ENCODE data around the gene NRP2. TPM values are rescaled to one million over a fixed set of nuclear protein-coding genes. Genes with fewer than 3 reads are reported as not detected.

NRP2 gene
- total and polyA plus RNA-seq, 4 donors = 3.8 to 17.7 (median 12.2) TPM

DNA sequence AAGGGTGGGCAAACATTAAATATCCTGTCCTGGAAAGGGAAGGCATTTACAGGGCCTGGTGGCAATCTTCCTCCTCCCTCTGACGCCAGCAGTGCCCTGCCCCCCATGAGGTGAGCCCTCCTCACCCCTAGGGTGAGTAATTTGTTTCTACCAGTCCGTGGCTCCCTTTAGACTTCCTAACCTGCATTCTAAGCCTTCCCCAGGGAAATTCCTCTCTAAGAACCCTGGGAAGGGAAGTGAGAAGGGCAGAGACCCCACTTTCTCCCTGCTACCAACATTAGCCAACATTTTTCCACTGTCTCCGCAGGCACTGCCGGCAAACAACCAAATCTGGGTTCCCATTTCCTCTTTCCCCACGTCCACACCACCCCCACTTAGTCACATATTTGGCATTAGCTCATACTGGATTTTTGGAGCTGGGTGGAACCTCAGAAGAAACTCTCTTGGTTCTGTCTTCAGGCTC lies 69.3 kb downstream of the NRP2 start (continued):
- TF ChIP-seq, protein P1, sequence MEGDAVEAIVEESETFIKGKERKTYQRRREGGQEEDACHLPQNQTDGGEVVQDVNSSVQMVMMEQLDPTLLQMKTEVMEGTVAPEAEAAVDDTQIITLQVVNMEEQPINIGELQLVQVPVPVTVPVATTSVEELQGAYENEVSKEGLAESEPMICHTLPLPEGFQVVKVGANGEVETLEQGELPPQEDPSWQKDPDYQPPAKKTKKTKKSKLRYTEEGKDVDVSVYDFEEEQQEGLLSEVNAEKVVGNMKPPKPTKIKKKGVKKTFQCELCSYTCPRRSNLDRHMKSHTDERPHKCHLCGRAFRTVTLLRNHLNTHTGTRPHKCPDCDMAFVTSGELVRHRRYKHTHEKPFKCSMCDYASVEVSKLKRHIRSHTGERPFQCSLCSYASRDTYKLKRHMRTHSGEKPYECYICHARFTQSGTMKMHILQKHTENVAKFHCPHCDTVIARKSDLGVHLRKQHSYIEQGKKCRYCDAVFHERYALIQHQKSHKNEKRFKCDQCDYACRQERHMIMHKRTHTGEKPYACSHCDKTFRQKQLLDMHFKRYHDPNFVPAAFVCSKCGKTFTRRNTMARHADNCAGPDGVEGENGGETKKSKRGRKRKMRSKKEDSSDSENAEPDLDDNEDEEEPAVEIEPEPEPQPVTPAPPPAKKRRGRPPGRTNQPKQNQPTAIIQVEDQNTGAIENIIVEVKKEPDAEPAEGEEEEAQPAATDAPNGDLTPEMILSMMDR (IDR thresholded peaks at IDR 0.05; ENCODE audit: low read depth, low read length, missing input control) = no peak
- TF ChIP-seq YY1 (IDR thresholded peaks at IDR 0.05) = no peak
- TF ChIP-seq NR2F2 (IDR thresholded peaks at IDR 0.05) = no peak
- TF ChIP-seq RXRA (IDR thresholded peaks at IDR 0.05) = no peak
- TF ChIP-seq FOXA2 (IDR thresholded peaks at IDR 0.05) = no peak
- TF ChIP-seq RAD21 (IDR thresholded peaks at IDR 0.05) = no peak

DNA sequence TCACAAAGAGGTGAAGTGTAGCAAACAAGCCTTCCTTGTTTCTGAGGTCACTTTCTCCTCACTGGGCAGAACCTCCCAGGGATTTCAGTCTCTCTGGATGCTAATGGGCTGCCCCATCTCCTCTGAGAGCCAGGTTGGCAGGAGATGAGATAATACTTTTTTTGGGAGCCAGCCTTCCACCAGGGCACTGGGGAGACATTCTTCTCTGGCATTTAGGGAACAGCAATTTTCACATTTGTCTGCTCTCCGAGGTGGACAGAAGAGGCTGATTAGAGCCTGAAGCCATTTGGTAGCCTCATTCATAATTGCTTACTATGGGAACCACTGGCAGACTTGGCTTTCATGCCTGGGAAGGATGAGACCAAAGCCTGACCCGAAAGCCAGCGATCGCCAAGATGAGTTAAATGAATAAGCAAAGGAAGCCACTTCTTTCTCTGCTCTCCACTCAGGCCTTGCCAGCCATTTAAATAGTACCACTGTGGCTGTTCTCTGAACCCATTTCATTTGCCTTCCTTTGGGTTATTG lies 70.1 kb downstream of the NRP2 start:
- TF ChIP-seq HNF4G (IDR thresholded peaks at IDR 0.05) = no peak
- no peak for TF ChIP-seq EGR1 (IDR thresholded peaks at IDR 0.05; ENCODE audit: low read depth in 2 of 2)
- TF ChIP-seq, protein P2, sequence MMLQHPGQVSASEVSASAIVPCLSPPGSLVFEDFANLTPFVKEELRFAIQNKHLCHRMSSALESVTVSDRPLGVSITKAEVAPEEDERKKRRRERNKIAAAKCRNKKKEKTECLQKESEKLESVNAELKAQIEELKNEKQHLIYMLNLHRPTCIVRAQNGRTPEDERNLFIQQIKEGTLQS (IDR thresholded peaks at IDR 0.05) = no peak
- no peak for TF ChIP-seq YY1 (IDR thresholded peaks at IDR 0.05)
- TF ChIP-seq, protein P3, sequence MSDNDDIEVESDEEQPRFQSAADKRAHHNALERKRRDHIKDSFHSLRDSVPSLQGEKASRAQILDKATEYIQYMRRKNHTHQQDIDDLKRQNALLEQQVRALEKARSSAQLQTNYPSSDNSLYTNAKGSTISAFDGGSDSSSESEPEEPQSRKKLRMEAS (IDR thresholded peaks at IDR 0.05) = no peak
- no peak for TF ChIP-seq FOXA2 (IDR thresholded peaks at IDR 0.05)
- TF ChIP-seq FOXA1 (IDR thresholded peaks at IDR 0.05) = no peak
- no peak for TF ChIP-seq JUND (IDR thresholded peaks at IDR 0.05)
- no peak for TF ChIP-seq NR2F2 (IDR thresholded peaks at IDR 0.05)
- TF ChIP-seq RAD21 (IDR thresholded peaks at IDR 0.05) = no peak
- TF ChIP-seq, protein P4, sequence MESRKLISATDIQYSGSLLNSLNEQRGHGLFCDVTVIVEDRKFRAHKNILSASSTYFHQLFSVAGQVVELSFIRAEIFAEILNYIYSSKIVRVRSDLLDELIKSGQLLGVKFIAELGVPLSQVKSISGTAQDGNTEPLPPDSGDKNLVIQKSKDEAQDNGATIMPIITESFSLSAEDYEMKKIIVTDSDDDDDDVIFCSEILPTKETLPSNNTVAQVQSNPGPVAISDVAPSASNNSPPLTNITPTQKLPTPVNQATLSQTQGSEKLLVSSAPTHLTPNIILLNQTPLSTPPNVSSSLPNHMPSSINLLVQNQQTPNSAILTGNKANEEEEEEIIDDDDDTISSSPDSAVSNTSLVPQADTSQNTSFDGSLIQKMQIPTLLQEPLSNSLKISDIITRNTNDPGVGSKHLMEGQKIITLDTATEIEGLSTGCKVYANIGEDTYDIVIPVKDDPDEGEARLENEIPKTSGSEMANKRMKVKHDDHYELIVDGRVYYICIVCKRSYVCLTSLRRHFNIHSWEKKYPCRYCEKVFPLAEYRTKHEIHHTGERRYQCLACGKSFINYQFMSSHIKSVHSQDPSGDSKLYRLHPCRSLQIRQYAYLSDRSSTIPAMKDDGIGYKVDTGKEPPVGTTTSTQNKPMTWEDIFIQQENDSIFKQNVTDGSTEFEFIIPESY (IDR thresholded peaks at IDR 0.05) = no peak
- TF ChIP-seq, protein P1 (IDR thresholded peaks at IDR 0.05; ENCODE audit: low read depth, low read length, missing input control) = no peak
- H3K9me3 ChIP-seq (ENCODE audit: control insufficient read depth in 4 of 4, low read length in 3 of 4) = no peaks in the 10 kb centered on the region
- H3K9ac ChIP-seq (ENCODE audit: low read depth in 1 of 2, low read length in 2 of 2) = no peak overlapping the region
- no peak overlapping the region for H3K27ac ChIP-seq (ENCODE audit: low read depth in 1 of 2, low read length in 2 of 2)
- no peaks in the 10 kb centered on the region for H3K27me3 ChIP-seq (ENCODE audit: control insufficient read depth in 4 of 4, insufficient read depth in 4 of 4, low read length in 3 of 4)
- 96% methylated on average over 4 of the region's 4 CpGs for WGBS
- H3K4me1 ChIP-seq (ENCODE audit: control insufficient read depth in 4 of 4, insufficient read depth in 4 of 4, low read length in 3 of 4) = no peaks in the 10 kb centered on the region
- no peak overlapping the region for H3K4me3 ChIP-seq (ENCODE audit: low read depth in 1 of 3, low read length in 3 of 3)
- no peak for DNase-seq (ENCODE audit: low spot score)
- H3K36me3 ChIP-seq (ENCODE audit: control insufficient read depth in 4 of 4, insufficient read depth in 3 of 4, low read depth in 1 of 4, low read length in 3 of 4) = no peaks in the 10 kb centered on the region

DNA sequence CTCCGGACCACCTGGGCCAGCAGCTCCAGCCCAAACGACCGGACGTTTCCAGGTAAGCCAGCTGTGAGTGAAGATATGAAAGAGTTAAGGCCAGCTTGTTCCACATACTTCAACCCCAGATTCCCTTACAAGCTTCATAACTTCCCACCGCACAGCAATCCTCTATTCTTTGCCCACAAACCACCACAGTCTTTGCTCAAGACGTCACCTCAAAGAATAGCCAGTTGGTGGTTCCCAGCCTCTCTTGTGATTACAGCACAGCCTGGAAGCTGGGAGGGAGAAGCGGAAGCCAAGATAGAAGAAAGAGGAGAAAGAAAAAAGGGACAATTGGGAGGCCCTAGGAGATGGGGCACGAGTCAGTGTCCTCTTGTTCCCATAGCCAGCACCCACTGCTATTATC lies 70.6 kb downstream of the NRP2 start:
- DNase-seq (ENCODE audit: low spot score) = no peak
- no peak overlapping the region for H3K27ac ChIP-seq (ENCODE audit: low read depth in 1 of 2, low read length in 2 of 2)
- no peak overlapping the region for H3K9ac ChIP-seq (ENCODE audit: low read depth in 1 of 2, low read length in 2 of 2)
- H3K9me3 ChIP-seq (ENCODE audit: control insufficient read depth in 4 of 4, low read length in 3 of 4) = no peaks in the 10 kb centered on the region
- H3K4me1 ChIP-seq (ENCODE audit: control insufficient read depth in 4 of 4, insufficient read depth in 4 of 4, low read length in 3 of 4) = no peaks in the 10 kb centered on the region
- H3K4me3 ChIP-seq (ENCODE audit: low read depth in 1 of 3, low read length in 3 of 3) = no peak overlapping the region
- H3K27me3 ChIP-seq (ENCODE audit: control insufficient read depth in 4 of 4, insufficient read depth in 4 of 4, low read length in 3 of 4) = no peaks in the 10 kb centered on the region
- no peaks in the 10 kb centered on the region for H3K36me3 ChIP-seq (ENCODE audit: control insufficient read depth in 4 of 4, insufficient read depth in 3 of 4, low read depth in 1 of 4, low read length in 3 of 4)
- 93% methylated on average over 8 of the region's 8 CpGs for WGBS
- TF ChIP-seq, protein P2 (IDR thresholded peaks at IDR 0.05) = no peak
- no peak for TF ChIP-seq YY1 (IDR thresholded peaks at IDR 0.05)
- TF ChIP-seq, protein P5, sequence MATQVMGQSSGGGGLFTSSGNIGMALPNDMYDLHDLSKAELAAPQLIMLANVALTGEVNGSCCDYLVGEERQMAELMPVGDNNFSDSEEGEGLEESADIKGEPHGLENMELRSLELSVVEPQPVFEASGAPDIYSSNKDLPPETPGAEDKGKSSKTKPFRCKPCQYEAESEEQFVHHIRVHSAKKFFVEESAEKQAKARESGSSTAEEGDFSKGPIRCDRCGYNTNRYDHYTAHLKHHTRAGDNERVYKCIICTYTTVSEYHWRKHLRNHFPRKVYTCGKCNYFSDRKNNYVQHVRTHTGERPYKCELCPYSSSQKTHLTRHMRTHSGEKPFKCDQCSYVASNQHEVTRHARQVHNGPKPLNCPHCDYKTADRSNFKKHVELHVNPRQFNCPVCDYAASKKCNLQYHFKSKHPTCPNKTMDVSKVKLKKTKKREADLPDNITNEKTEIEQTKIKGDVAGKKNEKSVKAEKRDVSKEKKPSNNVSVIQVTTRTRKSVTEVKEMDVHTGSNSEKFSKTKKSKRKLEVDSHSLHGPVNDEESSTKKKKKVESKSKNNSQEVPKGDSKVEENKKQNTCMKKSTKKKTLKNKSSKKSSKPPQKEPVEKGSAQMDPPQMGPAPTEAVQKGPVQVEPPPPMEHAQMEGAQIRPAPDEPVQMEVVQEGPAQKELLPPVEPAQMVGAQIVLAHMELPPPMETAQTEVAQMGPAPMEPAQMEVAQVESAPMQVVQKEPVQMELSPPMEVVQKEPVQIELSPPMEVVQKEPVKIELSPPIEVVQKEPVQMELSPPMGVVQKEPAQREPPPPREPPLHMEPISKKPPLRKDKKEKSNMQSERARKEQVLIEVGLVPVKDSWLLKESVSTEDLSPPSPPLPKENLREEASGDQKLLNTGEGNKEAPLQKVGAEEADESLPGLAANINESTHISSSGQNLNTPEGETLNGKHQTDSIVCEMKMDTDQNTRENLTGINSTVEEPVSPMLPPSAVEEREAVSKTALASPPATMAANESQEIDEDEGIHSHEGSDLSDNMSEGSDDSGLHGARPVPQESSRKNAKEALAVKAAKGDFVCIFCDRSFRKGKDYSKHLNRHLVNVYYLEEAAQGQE (IDR thresholded peaks at IDR 0.05) = no peak
- no peak for TF ChIP-seq HNF4A (conservative IDR thresholded peaks at IDR 0.05)
- TF ChIP-seq RXRA (IDR thresholded peaks at IDR 0.05) = no peak
- no peak for TF ChIP-seq SP1 (IDR thresholded peaks at IDR 0.05)
- no peak for TF ChIP-seq EGR1 (IDR thresholded peaks at IDR 0.05; ENCODE audit: low read depth in 2 of 2)
- no peak for TF ChIP-seq FOXA2 (IDR thresholded peaks at IDR 0.05)
- no peak for TF ChIP-seq JUND (IDR thresholded peaks at IDR 0.05)
- no peak for TF ChIP-seq RAD21 (IDR thresholded peaks at IDR 0.05)
- TF ChIP-seq, protein P4 (IDR thresholded peaks at IDR 0.05) = no peak
